HG02763 (cell line): ENCODE measurements around the gene PPM1F.

Experiments
- ATAC-seq: cut with Tn5 transposase; IDR thresholded peaks from one replicate; pipeline ENCODE4 v1.9.1; 2021; ENCODE audit warnings: mild to moderate bottlenecking, moderate library complexity; ENCODE audit not compliant: unreplicated experiment

The PPM1F gene

GRCh38 chr22:21952586-21953571 is at the start of gene PPM1F:
Gene PPM1F (minus strand): TSS chr22:21952848. CDS start chr22:21946048, 6,800 bp downstream.
- ATAC-seq, result peak; percentile 82

GRCh38 chr22:22001664-22002525 is 49.2 kb upstream of the PPM1F start:
- no peak for ATAC-seq

GRCh38 chr22:21998595-21999247 is 46.1 kb upstream of the PPM1F start:
- no peak for ATAC-seq

GRCh38 chr22:21996175-21996720 is 43.6 kb upstream of the PPM1F start:
- no peak for ATAC-seq

GRCh38 chr22:21995660-21996059 is 43.0 kb upstream of the PPM1F start:
- no peak for ATAC-seq

- no peak for ATAC-seq
These were observed 42.3 kb upstream of the PPM1F start for GRCh38 chr22:21994881-21995444.

- ATAC-seq, result no peak
These were observed 40.1 kb upstream of the PPM1F start for GRCh38 chr22:21992593-21993237.

- ATAC-seq, result no peak
These were observed 39.1 kb upstream of the PPM1F start for GRCh38 chr22:21991774-21992173.

- no peak for ATAC-seq
These were observed 38.6 kb upstream of the PPM1F start for GRCh38 chr22:21991304-21991596.

- no peak for ATAC-seq
These were observed 38.0 kb upstream of the PPM1F start for GRCh38 chr22:21990445-21991303.

GRCh38 chr22:21989049-21989448 is 36.4 kb upstream of the PPM1F start:
- ATAC-seq, result no peak

- no peak for ATAC-seq
These were observed 32.6 kb upstream of the PPM1F start for GRCh38 chr22:21985214-21985613.

GRCh38 chr22:21984793-21985192 is 32.1 kb upstream of the PPM1F start:
- ATAC-seq, result no peak

- peak; percentile 60 for ATAC-seq
These were observed 29.8 kb upstream of the PPM1F start, which contains the start of gene TOP3B for GRCh38 chr22:21982338-21982965. Gene TOP3B (minus strand): TSS chr22:21982787. CDS start chr22:21975709, 7,078 bp downstream.

GRCh38 chr22:21981874-21982273 is 29.2 kb upstream of the PPM1F start:
- no peak for ATAC-seq

GRCh38 chr22:21980547-21980946 is 27.9 kb upstream of the PPM1F start:
- ATAC-seq, result no peak

GRCh38 chr22:21978564-21979386 is 26.1 kb upstream of the PPM1F start:
- no peak for ATAC-seq

GRCh38 chr22:21977814-21978213 is 25.2 kb upstream of the PPM1F start:
- ATAC-seq, result no peak
